Neural crest cell (in vitro differentiated cells): Measurements from ENCODE around the gene CCND1. TPM values are rescaled to one million over a fixed set of nuclear protein-coding genes. Genes with fewer than 3 reads are reported as not detected.

Source experiments
- DNase-seq: peaks from one replicate; pipeline ENCODE4 v3.0.0; 2021; ENCODE audit warnings: low read depth, mixed read lengths, low spot score
- H3K27ac Mint-ChIP-seq: one replicate; pipeline ENCODE4 v1.8.0; 2021; ENCODE audit warnings: mild to moderate bottlenecking, mixed read lengths; ENCODE audit not compliant: unreplicated experiment
- H3K27me3 Mint-ChIP-seq: 2 replicates; pipeline ENCODE4 v1.8.0; 2021; ENCODE audit warnings: low read depth, mild to moderate bottlenecking, mixed read lengths
- H3K36me3 Mint-ChIP-seq: 2 replicates; pipeline ENCODE4 v1.8.0; 2021; ENCODE audit warnings: low read depth, mild to moderate bottlenecking, mixed read lengths
- H3K4me1 Mint-ChIP-seq: 2 replicates; pipeline ENCODE4 v1.8.0; 2021; ENCODE audit warnings: mixed read lengths
- H3K4me3 Mint-ChIP-seq: one replicate; pipeline ENCODE4 v1.8.0; 2021; ENCODE audit warnings: mild to moderate bottlenecking, mixed read lengths
- H3K9me3 Mint-ChIP-seq: 2 replicates; pipeline ENCODE4 v1.8.0; 2021; ENCODE audit warnings: mixed read lengths
- CTCF ChIP-seq: fragments of 200-600 bp; sonication (generic); conservative IDR thresholded peaks from 2 replicates; pipeline ENCODE4 v1.5.0; 2021; ENCODE audit warnings: antibody characterized with exemption, mild to moderate bottlenecking
- total RNA-seq: library from RNA; stranded (reverse); gene quantifications from 2 replicates; pipeline ENCODE4 v1.2.1, GENCODE V29; 2021

Gene CCND1
- total RNA-seq, 1 donor from 2014 or later, result 350 TPM

GRCh38 chr11:69642913-69643632 lies 2.1 kb downstream of the CCND1 start:
- H3K27ac Mint-ChIP-seq, result no peak overlapping the region

GRCh38 chr11:69643646-69644045 lies 2.7 kb downstream of the CCND1 start:
- Mint-ChIP-seq H3K27ac (no peak overlapping the region), H3K27me3 (peaks cover 38% of the 10 kb centered on the region)
- no peak for DNase-seq

More at GRCh38 chr11:69642913-69643632, 2.1 kb downstream of the CCND1 start:
- peak; percentile 83 for DNase-seq
- peaks cover 34% of the 10 kb centered on the region for H3K27me3 Mint-ChIP-seq
- peaks cover 17% of the 10 kb centered on the region for H3K36me3 Mint-ChIP-seq
- peaks cover 64% of the 10 kb centered on the region for H3K4me1 Mint-ChIP-seq
- peak overlapping the region; percentile 89 for H3K4me3 Mint-ChIP-seq
- TF ChIP-seq CTCF, result peak; percentile 96
- H3K9me3 Mint-ChIP-seq, result no peaks in the 10 kb centered on the region

GRCh38 chr11:69644071-69644961 lies 3.4 kb downstream of the CCND1 start:
- no peak overlapping the region for H3K27ac Mint-ChIP-seq
- peaks cover 39% of the 10 kb centered on the region for H3K27me3 Mint-ChIP-seq
- H3K9me3 Mint-ChIP-seq, result no peaks in the 10 kb centered on the region

More at GRCh38 chr11:69643646-69644045, 2.7 kb downstream of the CCND1 start:
- peaks cover 66% of the 10 kb centered on the region for H3K4me1 Mint-ChIP-seq
- peaks cover 21% of the 10 kb centered on the region for H3K36me3 Mint-ChIP-seq
- H3K4me3 Mint-ChIP-seq, result peak overlapping the region; percentile 89
- no peak for TF ChIP-seq CTCF
- H3K9me3 Mint-ChIP-seq, result no peaks in the 10 kb centered on the region

GRCh38 chr11:69644962-69645675 lies 4.2 kb downstream of the CCND1 start:
- Mint-ChIP-seq H3K27ac (no peak overlapping the region), H3K4me1 (peaks cover 53% of the 10 kb centered on the region), H3K36me3 (peaks cover 25% of the 10 kb centered on the region), H3K9me3 (no peaks in the 10 kb centered on the region), H3K27me3 (peaks cover 40% of the 10 kb centered on the region), H3K4me3 (peak overlapping the region; percentile 92)
- no peak for TF ChIP-seq CTCF
- no peak for DNase-seq

More at GRCh38 chr11:69644071-69644961, 3.4 kb downstream of the CCND1 start:
- H3K4me1 Mint-ChIP-seq, result peaks cover 61% of the 10 kb centered on the region
- no peak for TF ChIP-seq CTCF
- DNase-seq, result no peak
- H3K36me3 Mint-ChIP-seq, result peaks cover 22% of the 10 kb centered on the region
- H3K4me3 Mint-ChIP-seq, result peak overlapping the region; percentile 89

GRCh38 chr11:69645801-69646492 lies 5.0 kb downstream of the CCND1 start:
- Mint-ChIP-seq H3K27me3 (peaks cover 34% of the 10 kb centered on the region), H3K36me3 (peaks cover 24% of the 10 kb centered on the region), H3K9me3 (no peaks in the 10 kb centered on the region), H3K4me3 (peak overlapping the region; percentile 92), H3K4me1 (peaks cover 45% of the 10 kb centered on the region), H3K27ac (no peak overlapping the region)
- TF ChIP-seq CTCF, result no peak
- DNase-seq, result no peak
